Measurements from ENCODE around the gene HACD3.

DNA sequence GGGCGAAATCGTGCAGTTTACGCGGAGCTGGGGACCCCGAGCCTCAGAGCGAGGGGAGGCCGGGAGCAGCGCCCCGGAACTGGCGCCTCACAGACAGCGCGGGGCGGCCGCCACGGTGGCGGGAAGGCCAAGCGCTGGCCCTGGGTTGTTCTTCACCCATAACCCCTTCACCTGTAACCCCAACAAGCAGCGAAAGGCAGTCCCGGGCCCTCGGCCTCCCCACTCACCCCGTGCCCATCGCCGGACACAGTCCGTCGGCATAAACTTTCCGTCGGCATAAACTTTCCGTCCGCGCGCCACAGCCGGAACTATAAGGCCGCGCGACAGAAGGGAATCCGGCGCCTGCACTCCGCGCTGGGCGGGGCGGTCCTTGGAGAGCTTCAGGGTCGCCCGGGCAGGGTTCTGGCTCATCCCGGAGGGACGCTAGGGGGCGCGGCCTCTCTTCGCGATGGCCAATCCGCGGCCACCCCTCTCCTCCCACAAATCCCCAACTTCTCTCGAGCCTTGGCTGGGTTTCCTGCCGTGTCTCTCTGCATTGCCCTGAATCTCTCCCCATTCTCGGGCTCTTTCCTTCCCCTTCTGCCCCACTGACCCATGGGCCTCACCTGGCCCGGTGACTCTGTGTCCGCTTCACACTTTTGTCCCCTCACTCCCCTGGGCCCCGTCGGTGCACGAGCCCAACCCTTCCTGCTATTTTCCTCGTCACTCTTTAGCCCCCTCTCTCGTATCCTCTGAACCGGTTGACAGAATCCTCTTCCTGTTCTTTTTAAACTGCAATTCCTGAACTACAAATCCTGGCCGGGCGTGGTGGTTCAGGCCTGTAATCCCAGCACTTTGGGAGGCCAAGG, 80.8 kb downstream of the HACD3 start, which contains the start of gene INTS14:
- no peak for TF ChIP-seq HDGF (IDR thresholded peaks at IDR 0.05; ENCODE audit: borderline replicate concordance)
- TF ChIP-seq FOXA1 (IDR thresholded peaks at IDR 0.05): no peak
- peak; percentile 97 for TF ChIP-seq CTBP1 (IDR thresholded peaks at IDR 0.05; ENCODE audit: borderline replicate concordance)
- no peak for TF ChIP-seq LEF1 (IDR thresholded peaks at IDR 0.05; ENCODE audit: borderline replicate concordance)
- peak; percentile 65; the same call in 1 of the 2 replicates for TF ChIP-seq ELF4 (IDR thresholded peaks at IDR 0.05)
- TF ChIP-seq TARDBP (IDR thresholded peaks at IDR 0.05): no peak
- TF ChIP-seq ARNT (IDR thresholded peaks at IDR 0.05): no peak; the same call in 1 of the 2 replicates
- no peak for TF ChIP-seq SP1 (IDR thresholded peaks at IDR 0.05)
- TF ChIP-seq, protein P1, sequence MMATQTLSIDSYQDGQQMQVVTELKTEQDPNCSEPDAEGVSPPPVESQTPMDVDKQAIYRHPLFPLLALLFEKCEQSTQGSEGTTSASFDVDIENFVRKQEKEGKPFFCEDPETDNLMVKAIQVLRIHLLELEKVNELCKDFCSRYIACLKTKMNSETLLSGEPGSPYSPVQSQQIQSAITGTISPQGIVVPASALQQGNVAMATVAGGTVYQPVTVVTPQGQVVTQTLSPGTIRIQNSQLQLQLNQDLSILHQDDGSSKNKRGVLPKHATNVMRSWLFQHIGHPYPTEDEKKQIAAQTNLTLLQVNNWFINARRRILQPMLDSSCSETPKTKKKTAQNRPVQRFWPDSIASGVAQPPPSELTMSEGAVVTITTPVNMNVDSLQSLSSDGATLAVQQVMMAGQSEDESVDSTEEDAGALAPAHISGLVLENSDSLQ (IDR thresholded peaks at IDR 0.05): no peak
- TF ChIP-seq BHLHE40 (IDR thresholded peaks at IDR 0.05; ENCODE audit: borderline replicate concordance): no peak
- TF ChIP-seq FOXK2 (IDR thresholded peaks at IDR 0.05): no peak
- no peak for TF ChIP-seq SUZ12 (IDR thresholded peaks at IDR 0.05)
